Smooth muscle cell (in vitro differentiated cells): Measurements from ENCODE around the gene CDC42EP3. TPM values are rescaled to one million over a fixed set of nuclear protein-coding genes. Genes with fewer than 3 reads are reported as not detected.
A peak's percentile ranks its signal among the peaks of the same experiment; 100 is the strongest.

Source experiments
- DNase-seq: peaks from one replicate; lab custom pipeline; 2025; ENCODE audit not compliant: unreplicated experiment; lab: John Stamatoyannopoulos, UW
- H2AFZ ChIP-seq: fragments of 200-600 bp; sonication (generic); 2 replicates; pipeline ENCODE4 v1.6.0; 2016; ENCODE audit warnings: antibody characterized with exemption, low read depth, mild to moderate bottlenecking
- H3F3A ChIP-seq: fragments of 200-600 bp; sonication (generic); 2 replicates; pipeline ENCODE4 v1.6.0; 2017; ENCODE audit warnings: antibody characterized with exemption, low read depth
- H3K27ac ChIP-seq: fragments of 200-600 bp; sonication (generic); 2 replicates; pipeline ENCODE4 v1.5.1; 2016; ENCODE audit warnings: low read depth, mild to moderate bottlenecking
- H3K27me3 ChIP-seq: fragments of 200-600 bp; sonication (generic); 2 replicates; pipeline ENCODE4 v1.6.1; 2016; ENCODE audit warnings: low read depth, mild to moderate bottlenecking
- H3K36me3 ChIP-seq: fragments of 200-600 bp; sonication (generic); 2 replicates; pipeline ENCODE4 v1.5.1; 2016; ENCODE audit warnings: low read depth
- H3K4me1 ChIP-seq: fragments of 200-600 bp; sonication (generic); 2 replicates; pipeline ENCODE4 v1.5.1; 2016; ENCODE audit warnings: low read depth
- H3K4me2 ChIP-seq: fragments of 200-600 bp; sonication (generic); 2 replicates; pipeline ENCODE4 v1.6.0; 2016; ENCODE audit warnings: mild to moderate bottlenecking
- H3K4me3 ChIP-seq: fragments of 200-600 bp; sonication (generic); 2 replicates; pipeline ENCODE4 v1.5.1; 2016; ENCODE audit warnings: mild to moderate bottlenecking
- H3K79me2 ChIP-seq: fragments of 200-600 bp; sonication (generic); 2 replicates; pipeline ENCODE4 v1.6.0; 2016; ENCODE audit warnings: low read depth, mild to moderate bottlenecking
- H3K9ac ChIP-seq: fragments of 200-600 bp; sonication (generic); 2 replicates; pipeline ENCODE4 v1.6.0; 2016; ENCODE audit warnings: low read depth
- H3K9me3 ChIP-seq: fragments of 200-600 bp; sonication (generic); replicated peaks from 2 replicates; pipeline ENCODE4 v1.5.1; 2016; ENCODE audit warnings: low read depth
- H4K20me1 ChIP-seq: fragments of 200-600 bp; sonication (generic); 2 replicates; pipeline ENCODE4 v1.6.0; 2016; ENCODE audit warnings: low read depth
- CTCF ChIP-seq: fragments of 200-600 bp; sonication (generic); IDR thresholded peaks from 2 replicates; pipeline ENCODE4 v1.5.1; 2017; ENCODE audit warnings: borderline replicate concordance, mild to moderate bottlenecking, antibody characterized with exemption; ENCODE audit not compliant: insufficient read depth, poor library complexity, severe bottlenecking
- WGBS: methylation state at CpG from one replicate; pipeline ENCODE4 v1.1.7; 2016; ENCODE audit warnings: low lambda C conversion rate; 5-methylcytosine and 5-hydroxymethylcytosine counted together
- polyA plus RNA-seq: library from polyadenylated mRNA; unstranded; fragments of >200 nt; fragmentation: Nextera tagmentation; extraction: Ambion mirVana; gene quantifications from 2 replicates; pipeline ENCODE4 v1.2.1, GENCODE V29; 2016
- total RNA-seq: library from RNA; depleted of rRNA; stranded (reverse); fragments of >200 nt; gene quantifications from 2 replicates; pipeline ENCODE4 v1.2.3, GENCODE V29; 2014

CDC42EP3 gene
- total and polyA plus RNA-seq, 2 experiments from 2014 or later, result 40.0 to 51.1 TPM

- H3K9ac ChIP-seq, result no peak overlapping the region
- no peak overlapping the region for H3K4me2 ChIP-seq
- 55% methylated on average over 7 of the region's 7 CpGs for WGBS
These were observed 47.2 kb upstream of the CDC42EP3 start for GRCh38 chr2:37718515-37719161.

GRCh38 chr2:37713258-37713700 lies 41.8 kb upstream of the CDC42EP3 start:
- peak overlapping the region; percentile 30 for H3K4me2 ChIP-seq
- no peaks in the 10 kb centered on the region for H4K20me1 ChIP-seq
- no peaks in the 10 kb centered on the region for H3K79me2 ChIP-seq
- no peak overlapping the region for H2AFZ ChIP-seq
- peaks cover 3% of the 10 kb centered on the region for H3K4me1 ChIP-seq
- H3F3A ChIP-seq, result no peaks in the 10 kb centered on the region
- no peak for DNase-seq
- no peak overlapping the region for H3K4me3 ChIP-seq
- H3K9me3 ChIP-seq, result peaks cover 5% of the 10 kb centered on the region
- no peaks in the 10 kb centered on the region for H3K36me3 ChIP-seq
- peak overlapping the region; percentile 55 for H3K27ac ChIP-seq
- H3K9ac ChIP-seq, result no peak overlapping the region
- H3K27me3 ChIP-seq, result no peaks in the 10 kb centered on the region
- WGBS, result 36% methylated on average over 3 of the region's 3 CpGs
- no peak for TF ChIP-seq CTCF

More at GRCh38 chr2:37718515-37719161, 47.2 kb upstream of the CDC42EP3 start:
- H3K79me2 ChIP-seq, result no peaks in the 10 kb centered on the region
- H3K36me3 ChIP-seq, result no peaks in the 10 kb centered on the region
- H3K27ac ChIP-seq, result no peak overlapping the region
- no peaks in the 10 kb centered on the region for H4K20me1 ChIP-seq
- DNase-seq, result no peak
- TF ChIP-seq CTCF, result no peak
- peaks cover 5% of the 10 kb centered on the region for H3K9me3 ChIP-seq
- H2AFZ ChIP-seq, result no peak overlapping the region
- no peaks in the 10 kb centered on the region for H3K27me3 ChIP-seq
- H3K4me3 ChIP-seq, result no peak overlapping the region
- H3F3A ChIP-seq, result peaks cover 4% of the 10 kb centered on the region
- no peaks in the 10 kb centered on the region for H3K4me1 ChIP-seq

GRCh38 chr2:37711831-37712230 lies 40.4 kb upstream of the CDC42EP3 start:
- Histone ChIP-seq H3K4me1 (peaks cover 3% of the 10 kb centered on the region), H4K20me1 (no peaks in the 10 kb centered on the region), H3F3A (no peaks in the 10 kb centered on the region), H3K79me2 (no peaks in the 10 kb centered on the region), H3K27ac (peak overlapping the region; percentile 67), H3K4me2 (peak overlapping the region; percentile 54), H3K9ac (peak overlapping the region; percentile 32), H3K27me3 (no peaks in the 10 kb centered on the region), H3K4me3 (no peak overlapping the region), H3K36me3 (no peaks in the 10 kb centered on the region), H2AFZ (no peak overlapping the region), H3K9me3 (peaks cover 5% of the 10 kb centered on the region)
- no peak for TF ChIP-seq CTCF
- no peak for DNase-seq
- WGBS, result 45% methylated on average over 2 of the region's 2 CpGs

GRCh38 chr2:37711308-37711731 lies 39.9 kb upstream of the CDC42EP3 start:
- H3F3A ChIP-seq, result no peaks in the 10 kb centered on the region
- H2AFZ ChIP-seq, result no peak overlapping the region
- TF ChIP-seq CTCF, result no peak
- peak overlapping the region; percentile 67 for H3K27ac ChIP-seq
- H3K27me3 ChIP-seq, result no peaks in the 10 kb centered on the region
- peaks cover 3% of the 10 kb centered on the region for H3K4me1 ChIP-seq
- H4K20me1 ChIP-seq, result no peaks in the 10 kb centered on the region
- H3K4me3 ChIP-seq, result no peak overlapping the region
- no peaks in the 10 kb centered on the region for H3K79me2 ChIP-seq
- peak overlapping the region; percentile 32 for H3K9ac ChIP-seq
- 0% methylated on average over 1 of the region's 1 CpG for WGBS
- H3K4me2 ChIP-seq, result peak overlapping the region; percentile 54
- no peaks in the 10 kb centered on the region for H3K36me3 ChIP-seq
- H3K9me3 ChIP-seq, result peaks cover 5% of the 10 kb centered on the region
- no peak for DNase-seq
